Measurements from ENCODE around the gene LAT.

LAT gene

GRCh38 chr16:28982418-28982817, 2.4 kb upstream of the LAT start:
- no peaks in the 10 kb centered on the region for H3K4me1 ChIP-seq (ENCODE audit: insufficient read depth, poor library complexity, severe bottlenecking)
- H3K9me3 ChIP-seq (ENCODE audit: severe bottlenecking): no peaks in the 10 kb centered on the region
- no peak for TF ChIP-seq CTCF (IDR thresholded peaks at IDR 0.05; ENCODE audit: poor library complexity, severe bottlenecking)
- peak; percentile 58 for DNase-seq (ENCODE audit: low spot score)
- no peak for ATAC-seq (ENCODE audit: low read depth)
- no peak overlapping the region for H3K27ac ChIP-seq (ENCODE audit: poor library complexity, severe bottlenecking)
- H3K27me3 ChIP-seq (ENCODE audit: insufficient read depth, poor library complexity, severe bottlenecking): no peaks in the 10 kb centered on the region
- no peak overlapping the region for H3K4me3 ChIP-seq (ENCODE audit: severe bottlenecking)
- peaks cover 26% of the 10 kb centered on the region for H3K36me3 ChIP-seq (ENCODE audit: low read depth)

- Histone ChIP-seq H3K27me3 (ENCODE audit: insufficient read depth, poor library complexity, severe bottlenecking) (no peaks in the 10 kb centered on the region), H3K36me3 (ENCODE audit: low read depth) (peaks cover 28% of the 10 kb centered on the region), H3K9me3 (ENCODE audit: severe bottlenecking) (no peaks in the 10 kb centered on the region), H3K27ac (ENCODE audit: poor library complexity, severe bottlenecking) (no peak overlapping the region), H3K4me3 (ENCODE audit: severe bottlenecking) (no peak overlapping the region), H3K4me1 (ENCODE audit: insufficient read depth, poor library complexity, severe bottlenecking) (no peaks in the 10 kb centered on the region)
- DNase-seq (ENCODE audit: low spot score) (no peak), ATAC-seq (ENCODE audit: low read depth) (no peak)
- no peak for TF ChIP-seq CTCF (IDR thresholded peaks at IDR 0.05; ENCODE audit: poor library complexity, severe bottlenecking)
Measured at GRCh38 chr16:28982949-28983348, 1.9 kb upstream of the LAT start.

- Histone ChIP-seq H3K27ac (ENCODE audit: poor library complexity, severe bottlenecking) (no peak overlapping the region), H3K4me3 (ENCODE audit: severe bottlenecking) (no peak overlapping the region), H3K9me3 (ENCODE audit: severe bottlenecking) (no peaks in the 10 kb centered on the region), H3K27me3 (ENCODE audit: insufficient read depth, poor library complexity, severe bottlenecking) (no peaks in the 10 kb centered on the region), H3K36me3 (ENCODE audit: low read depth) (peaks cover 28% of the 10 kb centered on the region), H3K4me1 (ENCODE audit: insufficient read depth, poor library complexity, severe bottlenecking) (no peaks in the 10 kb centered on the region)
- no peak for ATAC-seq (ENCODE audit: low read depth)
- TF ChIP-seq CTCF (IDR thresholded peaks at IDR 0.05; ENCODE audit: poor library complexity, severe bottlenecking): no peak
- peak; percentile 60 for DNase-seq (ENCODE audit: low spot score)
Measured at GRCh38 chr16:28983644-28984043, 1.2 kb upstream of the LAT start.

- ATAC-seq (ENCODE audit: low read depth): no peak
- Histone ChIP-seq H3K27me3 (ENCODE audit: insufficient read depth, poor library complexity, severe bottlenecking) (no peaks in the 10 kb centered on the region), H3K9me3 (ENCODE audit: severe bottlenecking) (no peaks in the 10 kb centered on the region), H3K36me3 (ENCODE audit: low read depth) (peaks cover 28% of the 10 kb centered on the region), H3K4me1 (ENCODE audit: insufficient read depth, poor library complexity, severe bottlenecking) (no peaks in the 10 kb centered on the region), H3K27ac (ENCODE audit: poor library complexity, severe bottlenecking) (no peak overlapping the region), H3K4me3 (ENCODE audit: severe bottlenecking) (no peak overlapping the region)
- DNase-seq (ENCODE audit: low spot score): peak; percentile 55
- TF ChIP-seq CTCF (IDR thresholded peaks at IDR 0.05; ENCODE audit: poor library complexity, severe bottlenecking): no peak
Measured at GRCh38 chr16:28984091-28984490, 761 bp upstream of the LAT start.

GRCh38 chr16:28985211-28986041, 574 bp downstream of the LAT start:
- ATAC-seq (ENCODE audit: low read depth) (no peak), DNase-seq (ENCODE audit: low spot score) (no peak)
- Histone ChIP-seq H3K27ac (ENCODE audit: poor library complexity, severe bottlenecking) (no peak overlapping the region), H3K27me3 (ENCODE audit: insufficient read depth, poor library complexity, severe bottlenecking) (no peaks in the 10 kb centered on the region), H3K36me3 (ENCODE audit: low read depth) (peaks cover 28% of the 10 kb centered on the region), H3K4me3 (ENCODE audit: severe bottlenecking) (no peak overlapping the region), H3K9me3 (ENCODE audit: severe bottlenecking) (no peaks in the 10 kb centered on the region), H3K4me1 (ENCODE audit: insufficient read depth, poor library complexity, severe bottlenecking) (no peaks in the 10 kb centered on the region)
- TF ChIP-seq CTCF (IDR thresholded peaks at IDR 0.05; ENCODE audit: poor library complexity, severe bottlenecking): no peak
